Heart left ventricle (tissue), 13 donors: ENCODE results near the gene KIAA1217.

ENCODE experiments used
- CTCF ChIP-seq, 12 donors: fragments of 200-600 bp; sonication (generic) in 4 of 12; IDR thresholded peaks; one replicate each; pipeline versions ENCODE4 v1.5.0 to v1.8.0; 2018 to 2022; ENCODE audit warnings: antibody characterized with exemption in 12 of 12, mild to moderate bottlenecking in 5 of 12
- POLR2A ChIP-seq, 2 donors: fragments of 450-650 bp; IDR thresholded peaks; one replicate each; pipeline ENCODE4 v1.6.1; 2017; ENCODE audit warnings: antibody characterized with exemption in 2 of 2, mild to moderate bottlenecking in 2 of 2, moderate library complexity in 2 of 2
- donor health status: ischemic (EF 13 %, LVEDD 7.1; RV severe dilation, severe dysfunction).
- donor health status: DM: no; HTN: yes; CAD: no.
- donor health status: DM: no; HTN: no; CAD: no.
- donor health status: ischemic (EF 25% LVEDD 6.9; RV normal size, moderate dysfunction).
- donor health status: ischemic (EF 25% LVEDD 5.7; RV mildly dilated, moderate dysfunction).
- donor health status: ischemic (EF 35%, LVEDD 5.7; RV mildly dilated, moderate dysfunction).
- donor health status: nonischemic (EF 11% LVEDD 7.7; RV severe dilation, severe dysfunction).
- donor health status: DM: yes; HTN: yes; CAD: no.
- donor health status: PGD.
- donor health status: ischemic (EF 29% LVEDD 5.4; RV normal size, mild dysfunction).
- donor health status: nonischemic (EF 23%, LVEDD 6.1; RV moderate dilation, normal function).

GRCh38 chr10:24207781-24208611, 942 bp upstream of the KIAA1217 start:
- TF ChIP-seq CTCF (IDR thresholded peaks at IDR 0.05) (no peak), POLR2A (IDR thresholded peaks at IDR 0.05) (no peak)
